IMR-90 (cell line): ENCODE measurements around the gene ARHGAP45. TPM values are rescaled to one million over a fixed set of nuclear protein-coding genes. Genes with fewer than 3 reads are reported as not detected.

Experiments used
- CEBPB ChIP-seq: IDR thresholded peaks from 2 replicates; pipeline ENCODE4 v1.6.1; 2012; ENCODE audit warnings: low read depth, low read length, improper control_type of control experiment
- MXI1 ChIP-seq: IDR thresholded peaks from 2 replicates; pipeline ENCODE4 v1.6.1; 2012; ENCODE audit warnings: low read depth, mild to moderate bottlenecking, low read length, moderate library complexity, borderline replicate concordance
- NFE2L2 ChIP-seq: fragments of 150-350 bp; IDR thresholded peaks from 2 replicates; pipeline ENCODE4 v1.6.1; 2016; ENCODE audit warnings: low read depth, mild to moderate bottlenecking, low read length
- POLR2A ChIP-seq: IDR thresholded peaks from 2 replicates; pipeline ENCODE4 v1.6.1; 2012; ENCODE audit warnings: mild to moderate bottlenecking, low read depth, low read length
- SMC3 ChIP-seq: fragments of 150-350 bp; IDR thresholded peaks from 2 replicates; pipeline ENCODE4 v1.6.1; 2016; ENCODE audit warnings: low read depth, mild to moderate bottlenecking, antibody characterized with exemption, low read length, moderate library complexity
- polyA plus RNA-seq, 3 experiments: library from polyadenylated mRNA; depleted of rRNA; stranded (reverse); fragments of >200 nt; gene quantifications; 2 replicates each; pipeline ENCODE4 v1.2.3, GENCODE V29; 2012; ENCODE audit warnings: low replicate concordance in 1 of 3
- total RNA-seq: library from RNA; depleted of rRNA; stranded (reverse); fragments of >200 nt; gene quantifications from 2 replicates; pipeline ENCODE4 v1.2.3, GENCODE V29; 2012
- TF ChIP-seq, protein P1 (sequence below): fragments of 150-350 bp; IDR thresholded peaks from 2 replicates; pipeline ENCODE4 v1.6.1; 2017; ENCODE audit warnings: mild to moderate bottlenecking, antibody characterized with exemption, low read length, low read depth

Gene ARHGAP45
- total and polyA plus RNA-seq, 2 of the 4 experiments (the other 2 are of a cell fraction): 1.3 to 1.7 TPM

DNA sequence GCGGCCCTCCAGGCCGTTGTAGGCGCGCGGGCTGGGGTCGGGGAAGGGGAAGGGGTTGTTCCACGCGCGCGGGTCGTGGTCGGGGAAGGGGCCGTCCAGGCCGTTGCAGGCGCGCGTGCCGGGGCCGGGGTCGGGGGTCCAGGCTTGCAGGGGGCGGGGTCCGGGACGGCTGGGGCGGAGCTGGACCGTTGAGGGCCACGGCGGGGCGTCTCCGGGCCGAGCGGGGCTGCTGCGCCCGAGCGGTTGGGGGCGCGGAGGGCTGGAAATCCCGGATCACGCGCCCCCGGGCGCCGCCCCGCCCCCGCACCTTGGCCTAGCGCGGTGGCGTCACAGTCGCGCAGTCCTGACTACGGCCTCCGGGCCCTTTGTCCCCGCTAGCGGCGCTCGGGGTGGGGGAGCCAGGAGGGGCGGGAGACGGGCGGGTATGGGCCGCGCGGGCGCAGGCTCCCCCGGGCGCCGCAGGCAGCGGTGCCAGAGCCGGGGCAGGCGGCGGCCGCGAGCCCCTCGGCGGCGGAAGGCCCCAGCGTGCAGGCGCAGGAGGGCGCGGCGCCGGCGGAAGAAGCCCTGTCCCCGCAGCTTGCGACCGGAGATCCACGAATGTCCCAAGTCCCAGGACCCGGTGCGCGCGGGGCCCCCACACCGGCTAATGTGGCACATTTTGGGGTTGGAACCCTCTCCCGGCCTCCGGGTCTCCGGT, 37.5 kb downstream of the ARHGAP45 start (continued):
- TF ChIP-seq NFE2L2 (no peak), MXI1 (no peak), CEBPB (no peak), POLR2A (peak; percentile 40; the same call in 1 of the 2 replicates), SMC3 (no peak)
- TF ChIP-seq, protein P1, sequence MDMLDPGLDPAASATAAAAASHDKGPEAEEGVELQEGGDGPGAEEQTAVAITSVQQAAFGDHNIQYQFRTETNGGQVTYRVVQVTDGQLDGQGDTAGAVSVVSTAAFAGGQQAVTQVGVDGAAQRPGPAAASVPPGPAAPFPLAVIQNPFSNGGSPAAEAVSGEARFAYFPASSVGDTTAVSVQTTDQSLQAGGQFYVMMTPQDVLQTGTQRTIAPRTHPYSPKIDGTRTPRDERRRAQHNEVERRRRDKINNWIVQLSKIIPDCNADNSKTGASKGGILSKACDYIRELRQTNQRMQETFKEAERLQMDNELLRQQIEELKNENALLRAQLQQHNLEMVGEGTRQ: peak; percentile 37
